ENCODE measurements around the gene PARD3.
"Not testable (repeated sequence)": the region's sequence is repeated elsewhere in the genome, so short reads cannot be mapped to it uniquely, and the experiment has no call there.

DNA sequence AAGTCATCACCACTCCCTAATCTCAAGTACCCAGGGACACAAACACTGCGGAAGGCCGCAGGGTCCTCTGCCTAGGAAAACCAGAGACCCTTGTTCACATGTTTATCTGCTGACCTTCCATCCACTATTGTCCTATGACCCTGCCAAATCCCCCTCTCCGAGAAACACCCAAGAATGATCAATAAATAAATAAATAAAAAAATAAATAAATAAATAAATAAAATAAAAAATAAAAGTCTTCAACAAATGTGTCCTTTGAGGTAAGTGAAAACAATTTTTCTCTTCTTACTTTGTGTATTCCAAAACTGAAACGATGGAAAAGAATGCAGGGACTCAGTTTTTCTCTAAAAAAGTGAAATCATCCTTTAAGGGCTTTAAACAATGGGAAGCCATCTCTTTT, 461.6 kb downstream of the PARD3 start:
- TF ChIP-seq EZH2, CTCF, EZH2phosphoT487 (IDR thresholded peaks at IDR 0.05): not testable (repeated sequence)

Data from neural progenitor cell (in vitro differentiated cells).